ENCODE measurements around the gene ENGASE.

The ENGASE gene

GRCh38 chr17:79054200-79054960 lies 20.2 kb upstream of the ENGASE start:
- no peaks in the 10 kb centered on the region for H4K20me1 ChIP-seq (ENCODE audit: insufficient read depth, low read length, poor library complexity, severe bottlenecking)
- no peak for TF ChIP-seq CTCF (conservative IDR thresholded peaks at IDR 0.05; ENCODE audit: low read length)
- TF ChIP-seq EZH2phosphoT487 (IDR thresholded peaks at IDR 0.05; ENCODE audit: borderline replicate concordance): no peak
- no peaks in the 10 kb centered on the region for H3F3A ChIP-seq (ENCODE audit: low read depth)
- H3K27me3 ChIP-seq (ENCODE audit: insufficient read depth, low read length, poor library complexity, severe bottlenecking): no peaks in the 10 kb centered on the region
- no peak overlapping the region for H2AFZ ChIP-seq (ENCODE audit: low read length)
- H3K4me1 ChIP-seq (ENCODE audit: insufficient read depth, low read length, poor library complexity, severe bottlenecking): no peaks in the 10 kb centered on the region
- H3K4me2 ChIP-seq (ENCODE audit: low read depth, low read length, poor library complexity, severe bottlenecking): no peak overlapping the region
- H3K79me2 ChIP-seq (ENCODE audit: insufficient read depth, low read length): no peaks in the 10 kb centered on the region
- H3K9me3 ChIP-seq (ENCODE audit: insufficient read depth, low read depth, low read length): no peaks in the 10 kb centered on the region
- H3K9me2 ChIP-seq (replicated peaks; ENCODE audit: low read depth, low read length): no peaks in the 10 kb centered on the region
- no peak overlapping the region for H3K9ac ChIP-seq (ENCODE audit: low read depth, low read length, poor library complexity, severe bottlenecking)
- no peak overlapping the region for H3K4me3 ChIP-seq (ENCODE audit: low read length, poor library complexity, severe bottlenecking)
- H3K36me3 ChIP-seq (ENCODE audit: insufficient read depth, low read length): no peaks in the 10 kb centered on the region

- Histone ChIP-seq H3F3A (ENCODE audit: low read depth) (no peaks in the 10 kb centered on the region), H3K4me1 (ENCODE audit: insufficient read depth, low read length, poor library complexity, severe bottlenecking) (no peaks in the 10 kb centered on the region), H3K9ac (ENCODE audit: low read depth, low read length, poor library complexity, severe bottlenecking) (no peak overlapping the region), H3K9me3 (ENCODE audit: insufficient read depth, low read depth, low read length) (no peaks in the 10 kb centered on the region), H4K20me1 (ENCODE audit: insufficient read depth, low read length, poor library complexity, severe bottlenecking) (no peaks in the 10 kb centered on the region), H3K27me3 (ENCODE audit: insufficient read depth, low read length, poor library complexity, severe bottlenecking) (no peaks in the 10 kb centered on the region), H3K36me3 (ENCODE audit: insufficient read depth, low read length) (no peaks in the 10 kb centered on the region), H2AFZ (ENCODE audit: low read length) (no peak overlapping the region), H3K79me2 (ENCODE audit: insufficient read depth, low read length) (no peaks in the 10 kb centered on the region), H3K9me2 (replicated peaks; ENCODE audit: low read depth, low read length) (no peaks in the 10 kb centered on the region), H3K4me3 (ENCODE audit: low read length, poor library complexity, severe bottlenecking) (no peak overlapping the region), H3K4me2 (ENCODE audit: low read depth, low read length, poor library complexity, severe bottlenecking) (no peak overlapping the region)
- TF ChIP-seq CTCF (conservative IDR thresholded peaks at IDR 0.05; ENCODE audit: low read length): no peak
- no peak for TF ChIP-seq EZH2phosphoT487 (IDR thresholded peaks at IDR 0.05; ENCODE audit: borderline replicate concordance)
These were observed 19.4 kb upstream of the ENGASE start for GRCh38 chr17:79055197-79055596.

- no peaks in the 10 kb centered on the region for H3K9me2 ChIP-seq (replicated peaks; ENCODE audit: low read depth, low read length)
- H3F3A ChIP-seq (ENCODE audit: low read depth): no peaks in the 10 kb centered on the region
- H3K4me1 ChIP-seq (ENCODE audit: insufficient read depth, low read length, poor library complexity, severe bottlenecking): no peaks in the 10 kb centered on the region
- no peaks in the 10 kb centered on the region for H3K36me3 ChIP-seq (ENCODE audit: insufficient read depth, low read length)
- no peak overlapping the region for H2AFZ ChIP-seq (ENCODE audit: low read length)
- H3K9me3 ChIP-seq (ENCODE audit: insufficient read depth, low read depth, low read length): no peaks in the 10 kb centered on the region
- no peak overlapping the region for H3K4me2 ChIP-seq (ENCODE audit: low read depth, low read length, poor library complexity, severe bottlenecking)
- H3K79me2 ChIP-seq (ENCODE audit: insufficient read depth, low read length): no peaks in the 10 kb centered on the region
- no peak overlapping the region for H3K9ac ChIP-seq (ENCODE audit: low read depth, low read length, poor library complexity, severe bottlenecking)
- H3K27me3 ChIP-seq (ENCODE audit: insufficient read depth, low read length, poor library complexity, severe bottlenecking): no peaks in the 10 kb centered on the region
- H4K20me1 ChIP-seq (ENCODE audit: insufficient read depth, low read length, poor library complexity, severe bottlenecking): no peaks in the 10 kb centered on the region
- no peak for TF ChIP-seq CTCF (conservative IDR thresholded peaks at IDR 0.05; ENCODE audit: low read length)
- TF ChIP-seq EZH2phosphoT487 (IDR thresholded peaks at IDR 0.05; ENCODE audit: borderline replicate concordance): no peak
- no peak overlapping the region for H3K4me3 ChIP-seq (ENCODE audit: low read length, poor library complexity, severe bottlenecking)
These were observed 16.8 kb upstream of the ENGASE start for GRCh38 chr17:79057737-79058385.
